ENCODE measurements around the gene SKI. TPM values are rescaled to one million over a fixed set of nuclear protein-coding genes. Genes with fewer than 3 reads are reported as not detected.

Gene SKI
- total and polyA plus RNA-seq, 2 experiments from 2014 or later, result 9.3 to 66.8 TPM

DNA sequence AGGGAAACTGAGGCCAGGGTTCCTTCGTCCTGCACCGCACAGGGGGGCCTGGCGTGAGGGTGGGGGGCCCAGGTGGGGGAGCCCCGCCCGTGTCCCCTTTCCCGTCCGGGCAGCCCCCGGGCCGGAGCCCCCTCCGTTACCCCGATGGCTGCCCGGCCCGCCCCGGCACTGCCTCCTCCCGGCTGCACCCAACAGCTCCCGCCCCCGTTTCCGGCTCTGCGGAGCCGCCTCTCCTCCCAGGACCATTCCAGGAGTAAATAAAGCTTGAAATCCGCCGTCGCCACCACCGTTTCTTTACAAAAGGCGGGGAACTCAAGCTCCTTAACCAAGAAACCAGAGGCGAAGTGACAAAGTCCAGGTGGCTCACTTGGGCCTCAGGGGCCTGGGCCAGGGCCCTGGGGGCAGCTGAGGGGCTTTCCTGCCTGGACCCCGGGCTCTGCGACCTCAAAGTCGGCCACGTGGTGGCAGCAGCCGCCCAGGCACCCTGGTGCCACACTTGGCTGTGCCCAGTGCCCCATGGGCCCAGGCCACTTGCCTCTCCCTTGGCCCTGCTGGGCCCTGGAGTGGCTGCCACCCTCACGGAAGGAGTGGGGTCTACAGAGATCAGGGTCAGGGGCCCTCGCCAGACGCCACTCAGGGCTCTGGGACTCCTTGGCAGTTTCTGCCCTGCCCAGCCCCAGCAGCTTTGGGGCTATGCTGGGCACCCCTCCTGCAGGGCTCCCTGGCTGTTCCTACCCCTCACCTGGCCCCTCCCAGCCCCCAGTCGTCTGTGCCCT is 33.0 kb upstream of the SKI start:
- H3K36me3 Mint-ChIP-seq (ENCODE audit: low read depth), result peaks cover 8% of the 10 kb centered on the region; the same call in 2 of the 3 replicates
- H3F3A ChIP-seq (replicated peaks; ENCODE audit: low read depth), result peaks cover 5% of the 10 kb centered on the region; the same call in 1 of the 2 replicates
- no peaks in the 10 kb centered on the region for H3K9me3 Mint-ChIP-seq

More for the DNA sequence above, 33.0 kb upstream of the SKI start:
- Histone ChIP-seq H3K27me3 (ENCODE audit: insufficient read depth) (no peaks in the 10 kb centered on the region), H3K4me3 (peak overlapping the region; percentile 80), H2AFZ (peak overlapping the region; percentile 98), H3K36me3 (ENCODE audit: insufficient read depth) (no peaks in the 10 kb centered on the region), H3K27ac (ENCODE audit: low read depth) (peak overlapping the region; percentile 94), H3K9me2 (ENCODE audit: insufficient read depth) (no peaks in the 10 kb centered on the region), H3K4me2 (peak overlapping the region; percentile 92), H3K4me1 (ENCODE audit: insufficient read depth) (peaks cover 12% of the 10 kb centered on the region; the same call in 1 of the 2 replicates), H4K20me1 (replicated peaks; ENCODE audit: insufficient read depth) (no peaks in the 10 kb centered on the region), H3K79me2 (replicated peaks; ENCODE audit: insufficient read depth) (peaks cover 19% of the 10 kb centered on the region)
- peak; percentile 76 for ATAC-seq
- TF ChIP-seq JUNB (IDR thresholded peaks at IDR 0.05; ENCODE audit: unreplicated experiment) (no peak), POLR2AphosphoS5 (IDR thresholded peaks at IDR 0.05; ENCODE audit: low read depth) (no peak; the same call in 1 of the 2 replicates), CREB1 (CRISPR knock-in tag; IDR thresholded peaks at IDR 0.05; ENCODE audit: low read depth) (no peak), ZNF114 (CRISPR knock-in tag; IDR thresholded peaks at IDR 0.05) (no peak)
- TF ChIP-seq, protein P1, sequence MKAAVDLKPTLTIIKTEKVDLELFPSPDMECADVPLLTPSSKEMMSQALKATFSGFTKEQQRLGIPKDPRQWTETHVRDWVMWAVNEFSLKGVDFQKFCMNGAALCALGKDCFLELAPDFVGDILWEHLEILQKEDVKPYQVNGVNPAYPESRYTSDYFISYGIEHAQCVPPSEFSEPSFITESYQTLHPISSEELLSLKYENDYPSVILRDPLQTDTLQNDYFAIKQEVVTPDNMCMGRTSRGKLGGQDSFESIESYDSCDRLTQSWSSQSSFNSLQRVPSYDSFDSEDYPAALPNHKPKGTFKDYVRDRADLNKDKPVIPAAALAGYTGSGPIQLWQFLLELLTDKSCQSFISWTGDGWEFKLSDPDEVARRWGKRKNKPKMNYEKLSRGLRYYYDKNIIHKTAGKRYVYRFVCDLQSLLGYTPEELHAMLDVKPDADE (IDR thresholded peaks at IDR 0.05), result peak; percentile 34; the same call in 1 of the 2 replicates
- TF ChIP-seq, protein P2, sequence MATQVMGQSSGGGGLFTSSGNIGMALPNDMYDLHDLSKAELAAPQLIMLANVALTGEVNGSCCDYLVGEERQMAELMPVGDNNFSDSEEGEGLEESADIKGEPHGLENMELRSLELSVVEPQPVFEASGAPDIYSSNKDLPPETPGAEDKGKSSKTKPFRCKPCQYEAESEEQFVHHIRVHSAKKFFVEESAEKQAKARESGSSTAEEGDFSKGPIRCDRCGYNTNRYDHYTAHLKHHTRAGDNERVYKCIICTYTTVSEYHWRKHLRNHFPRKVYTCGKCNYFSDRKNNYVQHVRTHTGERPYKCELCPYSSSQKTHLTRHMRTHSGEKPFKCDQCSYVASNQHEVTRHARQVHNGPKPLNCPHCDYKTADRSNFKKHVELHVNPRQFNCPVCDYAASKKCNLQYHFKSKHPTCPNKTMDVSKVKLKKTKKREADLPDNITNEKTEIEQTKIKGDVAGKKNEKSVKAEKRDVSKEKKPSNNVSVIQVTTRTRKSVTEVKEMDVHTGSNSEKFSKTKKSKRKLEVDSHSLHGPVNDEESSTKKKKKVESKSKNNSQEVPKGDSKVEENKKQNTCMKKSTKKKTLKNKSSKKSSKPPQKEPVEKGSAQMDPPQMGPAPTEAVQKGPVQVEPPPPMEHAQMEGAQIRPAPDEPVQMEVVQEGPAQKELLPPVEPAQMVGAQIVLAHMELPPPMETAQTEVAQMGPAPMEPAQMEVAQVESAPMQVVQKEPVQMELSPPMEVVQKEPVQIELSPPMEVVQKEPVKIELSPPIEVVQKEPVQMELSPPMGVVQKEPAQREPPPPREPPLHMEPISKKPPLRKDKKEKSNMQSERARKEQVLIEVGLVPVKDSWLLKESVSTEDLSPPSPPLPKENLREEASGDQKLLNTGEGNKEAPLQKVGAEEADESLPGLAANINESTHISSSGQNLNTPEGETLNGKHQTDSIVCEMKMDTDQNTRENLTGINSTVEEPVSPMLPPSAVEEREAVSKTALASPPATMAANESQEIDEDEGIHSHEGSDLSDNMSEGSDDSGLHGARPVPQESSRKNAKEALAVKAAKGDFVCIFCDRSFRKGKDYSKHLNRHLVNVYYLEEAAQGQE (IDR thresholded peaks at IDR 0.05; ENCODE audit: unreplicated experiment), result no peak
- TF ChIP-seq, protein P3, sequence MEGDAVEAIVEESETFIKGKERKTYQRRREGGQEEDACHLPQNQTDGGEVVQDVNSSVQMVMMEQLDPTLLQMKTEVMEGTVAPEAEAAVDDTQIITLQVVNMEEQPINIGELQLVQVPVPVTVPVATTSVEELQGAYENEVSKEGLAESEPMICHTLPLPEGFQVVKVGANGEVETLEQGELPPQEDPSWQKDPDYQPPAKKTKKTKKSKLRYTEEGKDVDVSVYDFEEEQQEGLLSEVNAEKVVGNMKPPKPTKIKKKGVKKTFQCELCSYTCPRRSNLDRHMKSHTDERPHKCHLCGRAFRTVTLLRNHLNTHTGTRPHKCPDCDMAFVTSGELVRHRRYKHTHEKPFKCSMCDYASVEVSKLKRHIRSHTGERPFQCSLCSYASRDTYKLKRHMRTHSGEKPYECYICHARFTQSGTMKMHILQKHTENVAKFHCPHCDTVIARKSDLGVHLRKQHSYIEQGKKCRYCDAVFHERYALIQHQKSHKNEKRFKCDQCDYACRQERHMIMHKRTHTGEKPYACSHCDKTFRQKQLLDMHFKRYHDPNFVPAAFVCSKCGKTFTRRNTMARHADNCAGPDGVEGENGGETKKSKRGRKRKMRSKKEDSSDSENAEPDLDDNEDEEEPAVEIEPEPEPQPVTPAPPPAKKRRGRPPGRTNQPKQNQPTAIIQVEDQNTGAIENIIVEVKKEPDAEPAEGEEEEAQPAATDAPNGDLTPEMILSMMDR (conservative IDR thresholded peaks at IDR 0.05; ENCODE audit: low read depth in 2 of 2), result peak; percentile 75 to 95
- H3K27ac Mint-ChIP-seq, result peak overlapping the region; percentile 90; the same call in 1 of the 2 replicates
- peaks cover 10% of the 10 kb centered on the region for H3K27me3 Mint-ChIP-seq (ENCODE audit: insufficient read depth, low read depth, poor library complexity)
- peak; percentile 89 for DNase-seq (ENCODE audit: low spot score)
- H3K4me3 Mint-ChIP-seq, result peak overlapping the region; percentile 82
- peaks cover 14% of the 10 kb centered on the region for H3K4me1 Mint-ChIP-seq

Measured in GM23338 (cell line).